ENCODE data around the gene ADISSP. TPM values are rescaled to one million over a fixed set of nuclear protein-coding genes. Genes with fewer than 3 reads are reported as not detected.

Gene ADISSP
- total RNA-seq, 1 donor from 2014 or later = 48.4 TPM

- Histone ChIP-seq H3K27ac (no peak overlapping the region), H3K27me3 (no peaks in the 10 kb centered on the region), H3K4me1 (peaks cover 4 to 5% of the 10 kb centered on the region in 2 donors), H3K4me3 (no peak overlapping the region), H3K9me3 (no peaks in the 10 kb centered on the region), H3K36me3 (no peaks in the 10 kb centered on the region)
- TF ChIP-seq, protein P1, sequence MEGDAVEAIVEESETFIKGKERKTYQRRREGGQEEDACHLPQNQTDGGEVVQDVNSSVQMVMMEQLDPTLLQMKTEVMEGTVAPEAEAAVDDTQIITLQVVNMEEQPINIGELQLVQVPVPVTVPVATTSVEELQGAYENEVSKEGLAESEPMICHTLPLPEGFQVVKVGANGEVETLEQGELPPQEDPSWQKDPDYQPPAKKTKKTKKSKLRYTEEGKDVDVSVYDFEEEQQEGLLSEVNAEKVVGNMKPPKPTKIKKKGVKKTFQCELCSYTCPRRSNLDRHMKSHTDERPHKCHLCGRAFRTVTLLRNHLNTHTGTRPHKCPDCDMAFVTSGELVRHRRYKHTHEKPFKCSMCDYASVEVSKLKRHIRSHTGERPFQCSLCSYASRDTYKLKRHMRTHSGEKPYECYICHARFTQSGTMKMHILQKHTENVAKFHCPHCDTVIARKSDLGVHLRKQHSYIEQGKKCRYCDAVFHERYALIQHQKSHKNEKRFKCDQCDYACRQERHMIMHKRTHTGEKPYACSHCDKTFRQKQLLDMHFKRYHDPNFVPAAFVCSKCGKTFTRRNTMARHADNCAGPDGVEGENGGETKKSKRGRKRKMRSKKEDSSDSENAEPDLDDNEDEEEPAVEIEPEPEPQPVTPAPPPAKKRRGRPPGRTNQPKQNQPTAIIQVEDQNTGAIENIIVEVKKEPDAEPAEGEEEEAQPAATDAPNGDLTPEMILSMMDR (IDR thresholded peaks at IDR 0.05) = no peak
- DNase-seq (ENCODE audit: low spot score in 2 of 2) = no peak
- intact Hi-C loops (cut with DNase I) = no loop called here
Measured at GRCh38 chr20:3704087-3704486, 63.5 kb downstream of the ADISSP start.

Other genes starting within 250 kb of the ADISSP start
- gene GFRA4, start 104.4 kb downstream of the ADISSP start, total RNA-seq = not detected
- gene ADAM33, start 85.7 kb downstream of the ADISSP start, total RNA-seq = 234 TPM
- 23.2 TPM for gene SIGLEC1, start 55.2 kb downstream of the ADISSP start, total RNA-seq
- gene HSPA12B, start 35.1 kb downstream of the ADISSP start, total RNA-seq = 64.8 TPM
- gene SPEF1, start 13.7 kb upstream of the ADISSP start, total RNA-seq = not detected
- gene CENPB, start 19.0 kb upstream of the ADISSP start, total RNA-seq = 173 TPM
- 60.6 TPM for gene CDC25B, start 28.6 kb upstream of the ADISSP start, total RNA-seq
- gene AP5S1, start 52.8 kb upstream of the ADISSP start, total RNA-seq = 38.5 TPM
- 35.2 TPM for gene MAVS, start 79.1 kb upstream of the ADISSP start, total RNA-seq
- gene PANK2, start 121.6 kb upstream of the ADISSP start, total RNA-seq = 81.1 TPM
- gene RNF24, start 247.8 kb upstream of the ADISSP start, total RNA-seq = 12.0 TPM